ENCODE measurements around the gene ARHGEF10L.

DNA sequence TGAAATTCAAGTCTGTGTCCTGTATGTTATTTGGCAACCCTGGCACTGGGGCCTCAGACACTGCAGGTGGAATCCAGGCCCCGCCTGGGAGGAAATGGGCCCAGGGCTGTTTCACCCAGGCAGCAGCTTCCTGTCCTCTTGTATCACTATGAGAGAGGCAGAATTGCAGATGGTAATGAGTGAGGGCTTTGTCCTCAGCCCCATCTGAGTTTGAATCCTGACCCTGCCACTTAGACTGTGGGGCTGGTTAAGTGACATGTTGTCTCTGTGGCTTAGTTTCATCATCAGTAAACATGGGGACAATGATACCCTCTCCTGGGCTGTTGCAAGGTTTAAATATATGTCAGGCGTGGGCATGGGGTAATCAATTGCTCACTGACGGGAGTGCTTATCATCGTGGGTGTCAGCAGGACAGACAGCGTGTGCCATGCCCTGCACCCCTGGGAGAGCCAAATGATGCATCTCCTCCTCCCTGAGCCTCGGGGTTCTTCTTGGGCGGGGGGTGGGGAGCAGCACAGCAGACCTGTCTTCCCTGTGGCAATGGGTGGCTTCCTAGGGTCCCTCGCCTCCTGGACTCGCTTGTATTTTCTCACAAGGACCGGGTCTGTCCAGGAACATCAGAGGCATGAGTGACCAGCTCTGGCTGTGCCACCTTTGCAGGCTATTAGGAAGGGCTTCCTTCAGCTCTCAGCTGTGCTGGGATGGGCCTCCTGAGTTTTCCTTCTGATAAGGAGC is 42.1 kb downstream of the ARHGEF10L start:
- TF ChIP-seq, protein P1, sequence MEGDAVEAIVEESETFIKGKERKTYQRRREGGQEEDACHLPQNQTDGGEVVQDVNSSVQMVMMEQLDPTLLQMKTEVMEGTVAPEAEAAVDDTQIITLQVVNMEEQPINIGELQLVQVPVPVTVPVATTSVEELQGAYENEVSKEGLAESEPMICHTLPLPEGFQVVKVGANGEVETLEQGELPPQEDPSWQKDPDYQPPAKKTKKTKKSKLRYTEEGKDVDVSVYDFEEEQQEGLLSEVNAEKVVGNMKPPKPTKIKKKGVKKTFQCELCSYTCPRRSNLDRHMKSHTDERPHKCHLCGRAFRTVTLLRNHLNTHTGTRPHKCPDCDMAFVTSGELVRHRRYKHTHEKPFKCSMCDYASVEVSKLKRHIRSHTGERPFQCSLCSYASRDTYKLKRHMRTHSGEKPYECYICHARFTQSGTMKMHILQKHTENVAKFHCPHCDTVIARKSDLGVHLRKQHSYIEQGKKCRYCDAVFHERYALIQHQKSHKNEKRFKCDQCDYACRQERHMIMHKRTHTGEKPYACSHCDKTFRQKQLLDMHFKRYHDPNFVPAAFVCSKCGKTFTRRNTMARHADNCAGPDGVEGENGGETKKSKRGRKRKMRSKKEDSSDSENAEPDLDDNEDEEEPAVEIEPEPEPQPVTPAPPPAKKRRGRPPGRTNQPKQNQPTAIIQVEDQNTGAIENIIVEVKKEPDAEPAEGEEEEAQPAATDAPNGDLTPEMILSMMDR (IDR thresholded peaks at IDR 0.05; ENCODE audit: insufficient read depth, low read length, poor library complexity, severe bottlenecking), result no peak
- no peak for TF ChIP-seq EZH2phosphoT487 (conservative IDR thresholded peaks at IDR 0.05; ENCODE audit: low read length)
